ENCODE measurements around the gene MOB2. TPM values are rescaled to one million over a fixed set of nuclear protein-coding genes. Genes with fewer than 3 reads are reported as not detected.

Gene MOB2
- total and polyA plus RNA-seq, 4 donors: 8.3 to 18.5 (median 14.8) TPM

DNA sequence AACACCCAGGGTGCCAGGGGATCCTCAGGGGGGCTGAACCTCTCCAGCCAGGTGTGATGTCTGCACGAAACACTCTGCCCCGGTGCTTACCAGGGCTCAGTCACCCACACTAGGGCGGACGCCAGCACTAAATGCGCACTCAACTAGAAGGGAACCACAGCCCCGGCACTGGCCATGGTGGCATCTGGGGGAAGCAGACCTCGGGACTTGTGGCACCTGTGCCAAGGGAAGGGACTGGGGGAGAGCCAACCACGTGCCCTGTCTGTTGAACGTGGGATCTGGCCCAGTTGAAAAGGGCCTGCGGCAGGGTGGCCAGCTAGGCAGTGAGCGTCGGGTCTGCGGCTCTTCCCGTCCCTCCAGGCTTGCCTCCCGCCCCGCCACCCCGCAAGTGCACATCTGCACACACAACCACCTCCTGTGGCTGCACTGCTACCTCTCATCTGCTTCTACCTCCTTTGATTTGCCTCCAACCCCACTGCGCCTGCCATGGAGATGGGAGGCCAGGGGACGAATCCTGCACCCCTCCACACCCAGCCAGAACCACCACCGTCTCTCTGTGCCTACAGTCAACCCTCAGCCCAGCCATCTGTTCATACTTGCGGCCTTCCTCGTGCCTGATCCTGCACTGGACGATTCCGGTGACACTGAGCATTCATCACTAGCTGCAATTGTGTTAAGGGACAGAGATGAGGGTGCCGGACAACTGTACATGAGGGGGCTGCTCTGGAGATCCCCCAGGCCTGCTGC, 15.0 kb upstream of the MOB2 start:
- H3K9ac ChIP-seq (ENCODE audit: low read depth in 1 of 2, low read length in 2 of 2): no peak overlapping the region
- no peak for DNase-seq (ENCODE audit: low spot score)
- no peaks in the 10 kb centered on the region for H3K36me3 ChIP-seq (ENCODE audit: control insufficient read depth in 4 of 4, insufficient read depth in 3 of 4, low read depth in 1 of 4, low read length in 3 of 4)
- TF ChIP-seq HNF4G (IDR thresholded peaks at IDR 0.05) (no peak), YY1 (IDR thresholded peaks at IDR 0.05) (no peak), FOXA1 (IDR thresholded peaks at IDR 0.05) (no peak), GABPA (IDR thresholded peaks at IDR 0.05 in 1 of 2, conservative IDR thresholded peaks at IDR 0.05 in 1 of 2) (no peak), TAF1 (conservative IDR thresholded peaks at IDR 0.05) (no peak), EGR1 (IDR thresholded peaks at IDR 0.05; ENCODE audit: low read depth in 2 of 2) (no peak), RAD21 (IDR thresholded peaks at IDR 0.05) (no peak), NR2F2 (IDR thresholded peaks at IDR 0.05) (no peak), RXRA (IDR thresholded peaks at IDR 0.05) (no peak), FOXA2 (IDR thresholded peaks at IDR 0.05) (no peak)
- TF ChIP-seq, protein P1, sequence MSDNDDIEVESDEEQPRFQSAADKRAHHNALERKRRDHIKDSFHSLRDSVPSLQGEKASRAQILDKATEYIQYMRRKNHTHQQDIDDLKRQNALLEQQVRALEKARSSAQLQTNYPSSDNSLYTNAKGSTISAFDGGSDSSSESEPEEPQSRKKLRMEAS (IDR thresholded peaks at IDR 0.05): no peak
- TF ChIP-seq, protein P2, sequence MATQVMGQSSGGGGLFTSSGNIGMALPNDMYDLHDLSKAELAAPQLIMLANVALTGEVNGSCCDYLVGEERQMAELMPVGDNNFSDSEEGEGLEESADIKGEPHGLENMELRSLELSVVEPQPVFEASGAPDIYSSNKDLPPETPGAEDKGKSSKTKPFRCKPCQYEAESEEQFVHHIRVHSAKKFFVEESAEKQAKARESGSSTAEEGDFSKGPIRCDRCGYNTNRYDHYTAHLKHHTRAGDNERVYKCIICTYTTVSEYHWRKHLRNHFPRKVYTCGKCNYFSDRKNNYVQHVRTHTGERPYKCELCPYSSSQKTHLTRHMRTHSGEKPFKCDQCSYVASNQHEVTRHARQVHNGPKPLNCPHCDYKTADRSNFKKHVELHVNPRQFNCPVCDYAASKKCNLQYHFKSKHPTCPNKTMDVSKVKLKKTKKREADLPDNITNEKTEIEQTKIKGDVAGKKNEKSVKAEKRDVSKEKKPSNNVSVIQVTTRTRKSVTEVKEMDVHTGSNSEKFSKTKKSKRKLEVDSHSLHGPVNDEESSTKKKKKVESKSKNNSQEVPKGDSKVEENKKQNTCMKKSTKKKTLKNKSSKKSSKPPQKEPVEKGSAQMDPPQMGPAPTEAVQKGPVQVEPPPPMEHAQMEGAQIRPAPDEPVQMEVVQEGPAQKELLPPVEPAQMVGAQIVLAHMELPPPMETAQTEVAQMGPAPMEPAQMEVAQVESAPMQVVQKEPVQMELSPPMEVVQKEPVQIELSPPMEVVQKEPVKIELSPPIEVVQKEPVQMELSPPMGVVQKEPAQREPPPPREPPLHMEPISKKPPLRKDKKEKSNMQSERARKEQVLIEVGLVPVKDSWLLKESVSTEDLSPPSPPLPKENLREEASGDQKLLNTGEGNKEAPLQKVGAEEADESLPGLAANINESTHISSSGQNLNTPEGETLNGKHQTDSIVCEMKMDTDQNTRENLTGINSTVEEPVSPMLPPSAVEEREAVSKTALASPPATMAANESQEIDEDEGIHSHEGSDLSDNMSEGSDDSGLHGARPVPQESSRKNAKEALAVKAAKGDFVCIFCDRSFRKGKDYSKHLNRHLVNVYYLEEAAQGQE (IDR thresholded peaks at IDR 0.05): no peak
- TF ChIP-seq, protein P3, sequence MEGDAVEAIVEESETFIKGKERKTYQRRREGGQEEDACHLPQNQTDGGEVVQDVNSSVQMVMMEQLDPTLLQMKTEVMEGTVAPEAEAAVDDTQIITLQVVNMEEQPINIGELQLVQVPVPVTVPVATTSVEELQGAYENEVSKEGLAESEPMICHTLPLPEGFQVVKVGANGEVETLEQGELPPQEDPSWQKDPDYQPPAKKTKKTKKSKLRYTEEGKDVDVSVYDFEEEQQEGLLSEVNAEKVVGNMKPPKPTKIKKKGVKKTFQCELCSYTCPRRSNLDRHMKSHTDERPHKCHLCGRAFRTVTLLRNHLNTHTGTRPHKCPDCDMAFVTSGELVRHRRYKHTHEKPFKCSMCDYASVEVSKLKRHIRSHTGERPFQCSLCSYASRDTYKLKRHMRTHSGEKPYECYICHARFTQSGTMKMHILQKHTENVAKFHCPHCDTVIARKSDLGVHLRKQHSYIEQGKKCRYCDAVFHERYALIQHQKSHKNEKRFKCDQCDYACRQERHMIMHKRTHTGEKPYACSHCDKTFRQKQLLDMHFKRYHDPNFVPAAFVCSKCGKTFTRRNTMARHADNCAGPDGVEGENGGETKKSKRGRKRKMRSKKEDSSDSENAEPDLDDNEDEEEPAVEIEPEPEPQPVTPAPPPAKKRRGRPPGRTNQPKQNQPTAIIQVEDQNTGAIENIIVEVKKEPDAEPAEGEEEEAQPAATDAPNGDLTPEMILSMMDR (IDR thresholded peaks at IDR 0.05; ENCODE audit: low read depth, low read length, missing input control): no peak
- TF ChIP-seq, protein P4, sequence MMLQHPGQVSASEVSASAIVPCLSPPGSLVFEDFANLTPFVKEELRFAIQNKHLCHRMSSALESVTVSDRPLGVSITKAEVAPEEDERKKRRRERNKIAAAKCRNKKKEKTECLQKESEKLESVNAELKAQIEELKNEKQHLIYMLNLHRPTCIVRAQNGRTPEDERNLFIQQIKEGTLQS (IDR thresholded peaks at IDR 0.05): no peak
- no peak overlapping the region for H3K27ac ChIP-seq (ENCODE audit: low read depth in 1 of 2, low read length in 2 of 2)
- H3K4me1 ChIP-seq (ENCODE audit: control insufficient read depth in 4 of 4, insufficient read depth in 4 of 4, low read length in 3 of 4): peaks cover 0 to 7% (median under 1%) of the 10 kb centered on the region in 4 donors
- no peaks in the 10 kb centered on the region for H3K9me3 ChIP-seq (ENCODE audit: control insufficient read depth in 4 of 4, low read length in 3 of 4)
- 92% methylated on average over 25 of the region's 25 CpGs for WGBS
- no peaks in the 10 kb centered on the region for H3K27me3 ChIP-seq (ENCODE audit: control insufficient read depth in 4 of 4, insufficient read depth in 4 of 4, low read length in 3 of 4)
- no peak overlapping the region for H3K4me3 ChIP-seq (ENCODE audit: low read depth in 1 of 3, low read length in 3 of 3)

DNA sequence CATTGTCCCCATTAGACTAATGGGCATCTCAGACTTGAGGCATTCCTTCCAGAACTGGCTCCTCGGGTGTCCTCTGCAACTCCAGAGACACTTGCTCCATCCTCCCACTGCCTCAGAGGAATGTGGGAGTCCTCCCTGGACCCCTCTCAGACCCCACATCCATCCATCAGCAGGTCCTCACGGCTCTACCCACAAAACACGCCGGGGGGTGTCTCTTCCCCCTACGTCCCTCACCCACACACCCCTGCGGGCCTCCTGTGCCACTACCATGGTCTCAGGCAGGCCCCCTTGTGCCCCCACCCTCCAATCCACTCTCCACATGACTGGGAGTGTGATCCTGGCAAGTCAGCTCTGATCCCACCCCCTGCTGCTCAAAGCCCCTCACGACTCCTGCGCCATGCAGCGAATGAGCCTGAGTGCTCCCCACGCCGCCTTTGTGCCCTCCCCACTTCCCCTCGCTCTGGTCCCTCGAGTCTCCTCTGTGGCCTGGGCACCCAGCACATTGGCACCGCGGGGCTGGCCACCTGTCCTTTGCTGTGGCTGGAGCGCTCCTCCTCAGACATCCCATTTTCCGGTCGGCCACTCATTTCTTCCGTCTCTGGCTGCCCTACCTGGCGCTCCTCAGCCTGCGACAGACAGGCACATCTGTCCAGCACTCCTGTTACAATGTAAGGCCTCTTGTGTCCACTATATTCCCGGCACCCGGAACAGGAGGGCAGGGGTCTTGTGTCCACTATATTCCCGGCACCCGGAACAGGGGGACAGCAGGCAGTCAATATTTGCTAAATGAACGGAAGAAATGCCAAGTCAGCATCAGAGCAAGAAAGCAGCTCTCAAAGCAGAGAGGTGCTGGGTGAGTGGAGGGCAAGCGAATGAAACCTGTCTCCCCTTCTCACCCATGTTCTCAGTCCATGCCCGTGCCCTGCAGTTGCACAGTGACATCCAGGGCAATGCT, 14.2 kb upstream of the MOB2 start:
- Histone ChIP-seq H3K27ac (ENCODE audit: low read depth in 1 of 2, low read length in 2 of 2) (no peak overlapping the region), H3K9me3 (ENCODE audit: control insufficient read depth in 4 of 4, low read length in 3 of 4) (no peaks in the 10 kb centered on the region), H3K4me1 (ENCODE audit: control insufficient read depth in 4 of 4, insufficient read depth in 4 of 4, low read length in 3 of 4) (peaks cover 0 to 7% (median 0%) of the 10 kb centered on the region in 4 donors), H3K36me3 (ENCODE audit: control insufficient read depth in 4 of 4, insufficient read depth in 3 of 4, low read depth in 1 of 4, low read length in 3 of 4) (no peaks in the 10 kb centered on the region), H3K4me3 (ENCODE audit: low read depth in 1 of 3, low read length in 3 of 3) (no peak overlapping the region), H3K27me3 (ENCODE audit: control insufficient read depth in 4 of 4, insufficient read depth in 4 of 4, low read length in 3 of 4) (no peaks in the 10 kb centered on the region), H3K9ac (ENCODE audit: low read depth in 1 of 2, low read length in 2 of 2) (no peak overlapping the region)
- DNase-seq (ENCODE audit: low spot score): no peak
- 93% methylated on average over 28 of the region's 28 CpGs for WGBS
- TF ChIP-seq, protein P2 (IDR thresholded peaks at IDR 0.05): no peak
- TF ChIP-seq RXRA (IDR thresholded peaks at IDR 0.05): no peak
- TF ChIP-seq YY1 (IDR thresholded peaks at IDR 0.05): no peak
- no peak for TF ChIP-seq JUND (IDR thresholded peaks at IDR 0.05)
- TF ChIP-seq EGR1 (IDR thresholded peaks at IDR 0.05; ENCODE audit: low read depth in 2 of 2): no peak
- no peak for TF ChIP-seq HNF4G (IDR thresholded peaks at IDR 0.05)
- TF ChIP-seq, protein P3 (IDR thresholded peaks at IDR 0.05; ENCODE audit: low read depth, low read length, missing input control): no peak
- TF ChIP-seq FOXA1 (IDR thresholded peaks at IDR 0.05): no peak
- TF ChIP-seq, protein P1 (IDR thresholded peaks at IDR 0.05): no peak
- TF ChIP-seq TAF1 (conservative IDR thresholded peaks at IDR 0.05): no peak
- no peak for TF ChIP-seq HNF4A (conservative IDR thresholded peaks at IDR 0.05)

All from liver (tissue), 9 donors.